T-cell (primary cell): ENCODE results near the gene WDFY1. TPM values are rescaled to one million over a fixed set of nuclear protein-coding genes. Genes with fewer than 3 reads are reported as not detected.

Experiments
- ATAC-seq, 4 experiments: fragments of 200-7000 bp in 3 of 4; fragments of 150-1000 bp in 1 of 4; cut with Tn5 transposase; replicated peaks in 1 of 4; 1 replicate in 3 of 4; 2 replicates in 1 of 4; pipeline ENCODE4 v1.10.0; 2021; ENCODE audit warnings: moderate library complexity in 3 of 4, mild to moderate bottlenecking in 2 of 4, moderate number of reproducible peaks in 1 of 4
- CTCF ChIA-PET, 2 donors: fragments of 300-600 bp; sonication (Branson Sonifier 250); formaldehyde crosslinking; loops; one replicate each; lab custom pipeline; 2022; ENCODE audit warnings: antibody characterized with exemption in 2 of 2; lab: Charles Lee
- POLR2A ChIA-PET, 2 donors: fragments of 300-600 bp; sonication (Branson Sonifier 250); formaldehyde crosslinking; loops; one replicate each; lab custom pipeline; 2022; ENCODE audit warnings: antibody characterized with exemption in 2 of 2; lab: Charles Lee
- DNase-seq, 35 experiments: peaks; one replicate each; pipeline versions ENCODE4 v3.0.0 to v3.0.0-alpha.2; 2013 to 2023
- H3K27ac ChIP-seq: one replicate; pipeline ENCODE4 v1.5.1; 2013; ENCODE audit warnings: low read length
- H3K27me3 ChIP-seq, 2 experiments: replicated peaks in 1 of 2; 1 replicate in 1 of 2; 2 replicates in 1 of 2; pipeline versions ENCODE4 v1.6.1 to v1.7.0; 2013; ENCODE audit warnings: low read length in 1 of 2, mixed read lengths in 1 of 2; ENCODE audit not compliant: control insufficient read depth in 2 of 2, insufficient read depth in 2 of 2; ENCODE audit errors: extremely low read depth in 1 of 2
- H3K36me3 ChIP-seq, 2 donors: 1 replicate in 1 of 2; 2 replicates in 1 of 2; pipeline versions ENCODE4 v1.6.1 to v1.7.0; 2013; ENCODE audit warnings: low read length in 1 of 2; ENCODE audit not compliant: control insufficient read depth in 2 of 2, insufficient read depth in 1 of 2; ENCODE audit errors: extremely low read depth in 1 of 2
- H3K4me1 ChIP-seq, 2 experiments: 1 replicate in 1 of 2; 2 replicates in 1 of 2; pipeline versions ENCODE4 v1.6.1 to v1.7.0; 2013; ENCODE audit warnings: low read length in 2 of 2, mixed read lengths in 1 of 2; ENCODE audit not compliant: insufficient read depth in 2 of 2, control insufficient read depth in 1 of 2; ENCODE audit errors: extremely low read depth in 1 of 2
- H3K4me3 ChIP-seq, 2 donors: 1 replicate in 1 of 2; 2 replicates in 1 of 2; pipeline versions ENCODE4 v1.5.1 to v1.7.0; 2013; ENCODE audit warnings: mild to moderate bottlenecking in 2 of 2, low read length in 1 of 2, moderate library complexity in 1 of 2; ENCODE audit not compliant: control insufficient read depth in 1 of 2; ENCODE audit errors: extremely low read depth in 1 of 2
- H3K9me3 ChIP-seq: 2 replicates; pipeline ENCODE4 v1.7.0; 2013
- H3K27ac Mint-ChIP-seq, 2 donors: one replicate each; pipeline ENCODE4 v1.8.0; 2020 to 2021; ENCODE audit warnings: mild to moderate bottlenecking in 2 of 2, mixed read lengths in 2 of 2
- H3K27me3 Mint-ChIP-seq, 2 donors: one replicate each; pipeline ENCODE4 v1.8.0; 2021 to 2022; ENCODE audit warnings: mixed read lengths in 2 of 2
- H3K36me3 Mint-ChIP-seq: one replicate; pipeline ENCODE4 v1.8.0; 2021; ENCODE audit warnings: mixed read lengths
- H3K4me1 Mint-ChIP-seq, 3 donors: one replicate each; pipeline ENCODE4 v1.8.0; 2020 to 2022; ENCODE audit warnings: mixed read lengths in 3 of 3, mild to moderate bottlenecking in 1 of 3
- H3K4me3 Mint-ChIP-seq, 3 donors: one replicate each; pipeline ENCODE4 v1.8.0; 2020 to 2022; ENCODE audit warnings: mild to moderate bottlenecking in 3 of 3, mixed read lengths in 3 of 3, moderate library complexity in 3 of 3
- H3K9me3 Mint-ChIP-seq, 3 donors: one replicate each; pipeline ENCODE4 v1.8.0; 2020 to 2022; ENCODE audit warnings: mixed read lengths in 3 of 3
- WGBS: methylation state at CpG from one replicate; pipeline ENCODE4 v1.1.5; 2013; ENCODE audit warnings: missing lambda C conversion rate; ENCODE audit not compliant: insufficient coverage; 5-methylcytosine and 5-hydroxymethylcytosine counted together
- total RNA-seq, 35 experiments: library from RNA in 6 of 35; stranded (reverse) in 6 of 35; fragments of 120-200 nt in 1 of 35; gene quantifications; one replicate each; pipeline versions ENCODE4 v1.2.1 to v1.2.4 and lab custom pipeline; 2013 to 2026

WDFY1 gene
- total RNA-seq, 5 donors from 2014 or later (not counting 1 experiment from before 2014, with no cell fraction given) = 27.5 to 45.2 (median 36.6) TPM

GRCh38 chr2:223860809-223861738 lies 84.1 kb downstream of the WDFY1 start:
- ChIA-PET POLR2A (interaction anchor here in 1 of 2 donors (0.6 kb wide), 1 partner anchor 21 kb away, joined by 6 read pairs; no protein-coding TSS in a partner anchor), CTCF (no interaction called here)
- H3K27ac Mint-ChIP-seq = no peak overlapping the region
- Histone ChIP-seq H3K9me3 (no peaks in the 10 kb centered on the region), H3K27me3 (no peaks in the 10 kb centered on the region), H3K36me3 (no peaks in the 10 kb centered on the region), H3K4me3 (no peak overlapping the region), H3K27ac (no peak overlapping the region), H3K4me1 (peaks cover 14 to 26% of the 10 kb centered on the region in 2 experiments)
- H3K4me1 Mint-ChIP-seq = peaks cover 16 to 17% (median 16%) of the 10 kb centered on the region in 3 donors
- no peaks in the 10 kb centered on the region for H3K9me3 Mint-ChIP-seq
- WGBS = 93% methylated on average over 2 of the region's 5 CpGs
- ATAC-seq = no peak
- no peaks in the 10 kb centered on the region for H3K27me3 Mint-ChIP-seq
- no peak for DNase-seq
- no peaks in the 10 kb centered on the region for H3K36me3 Mint-ChIP-seq
- no peak overlapping the region for H3K4me3 Mint-ChIP-seq

- ATAC-seq (no peak), DNase-seq (no peak)
- Histone ChIP-seq H3K27me3 (no peaks in the 10 kb centered on the region), H3K36me3 (no peaks in the 10 kb centered on the region), H3K9me3 (no peaks in the 10 kb centered on the region), H3K4me3 (no peak overlapping the region), H3K27ac (no peak overlapping the region), H3K4me1 (peaks cover 0 to 8% of the 10 kb centered on the region in 2 experiments)
- POLR2A ChIA-PET = no interaction called here
- no peaks in the 10 kb centered on the region for H3K36me3 Mint-ChIP-seq
- H3K4me1 Mint-ChIP-seq = peaks cover 0 to 2% (median 0%) of the 10 kb centered on the region in 3 donors
- H3K27ac Mint-ChIP-seq = no peak overlapping the region
- H3K9me3 Mint-ChIP-seq = no peaks in the 10 kb centered on the region
- CTCF ChIA-PET = interaction anchor here in 1 of 2 donors (0.5 kb wide), 1 partner anchor 32 kb away, joined by 3 read pairs; no protein-coding TSS in a partner anchor
- H3K27me3 Mint-ChIP-seq = no peaks in the 10 kb centered on the region
- no peak overlapping the region for H3K4me3 Mint-ChIP-seq
- WGBS = 57% methylated on average over 3 of the region's 3 CpGs
These were observed 86.1 kb downstream of the WDFY1 start for GRCh38 chr2:223859070-223859469.

- H3K27ac Mint-ChIP-seq = no peak overlapping the region
- POLR2A ChIA-PET = no interaction called here
- H3K9me3 Mint-ChIP-seq = no peaks in the 10 kb centered on the region
- Histone ChIP-seq H3K36me3 (no peaks in the 10 kb centered on the region), H3K27ac (no peak overlapping the region), H3K9me3 (no peaks in the 10 kb centered on the region), H3K4me3 (no peak overlapping the region), H3K4me1 (peaks cover 0 to 12% of the 10 kb centered on the region in 2 experiments), H3K27me3 (no peaks in the 10 kb centered on the region)
- H3K4me3 Mint-ChIP-seq = no peak overlapping the region
- CTCF ChIA-PET = no interaction called here
- no peaks in the 10 kb centered on the region for H3K36me3 Mint-ChIP-seq
- DNase-seq (no peak), ATAC-seq (no peak)
- H3K27me3 Mint-ChIP-seq = no peaks in the 10 kb centered on the region
- 100% methylated on average over 1 of the region's 5 CpGs for WGBS
- peaks cover 0 to 2% (median 2%) of the 10 kb centered on the region in 3 donors for H3K4me1 Mint-ChIP-seq
These were observed 88.6 kb downstream of the WDFY1 start for GRCh38 chr2:223856584-223856983.

GRCh38 chr2:223856021-223856420 lies 89.1 kb downstream of the WDFY1 start:
- Histone ChIP-seq H3K27ac (no peak overlapping the region), H3K27me3 (no peaks in the 10 kb centered on the region), H3K4me1 (peaks cover 0 to 16% of the 10 kb centered on the region in 2 experiments), H3K36me3 (no peaks in the 10 kb centered on the region), H3K9me3 (no peaks in the 10 kb centered on the region), H3K4me3 (no peak overlapping the region)
- Mint-ChIP-seq H3K9me3 (no peaks in the 10 kb centered on the region), H3K27me3 (no peaks in the 10 kb centered on the region), H3K4me1 (peaks cover 0 to 6% (median 3%) of the 10 kb centered on the region in 3 donors), H3K4me3 (no peak overlapping the region), H3K27ac (no peak overlapping the region), H3K36me3 (peaks cover 4% of the 10 kb centered on the region)
- ChIA-PET CTCF (no interaction called here), POLR2A (no interaction called here)
- DNase-seq (no peak), ATAC-seq (no peak)
- WGBS = 100% methylated on average over 1 of the region's 2 CpGs

- Mint-ChIP-seq H3K27me3 (no peaks in the 10 kb centered on the region), H3K36me3 (peaks cover 9% of the 10 kb centered on the region), H3K4me1 (peaks cover 0 to 8% (median 3%) of the 10 kb centered on the region in 3 donors), H3K27ac (no peak overlapping the region), H3K4me3 (no peak overlapping the region), H3K9me3 (no peaks in the 10 kb centered on the region)
- Histone ChIP-seq H3K27me3 (no peaks in the 10 kb centered on the region), H3K4me3 (no peak overlapping the region), H3K27ac (no peak overlapping the region), H3K9me3 (no peaks in the 10 kb centered on the region), H3K4me1 (peaks cover 0 to 16% of the 10 kb centered on the region in 2 experiments), H3K36me3 (no peaks in the 10 kb centered on the region)
- WGBS = no CpG with 5 or more reads among the region's 5 CpGs
- no peak for ATAC-seq
- no peak for DNase-seq
- CTCF ChIA-PET = no interaction called here
- POLR2A ChIA-PET = no interaction called here
These were observed 89.7 kb downstream of the WDFY1 start for GRCh38 chr2:223855426-223855825.

GRCh38 chr2:223854741-223855140 lies 90.4 kb downstream of the WDFY1 start:
- POLR2A ChIA-PET = no interaction called here
- Mint-ChIP-seq H3K27me3 (no peaks in the 10 kb centered on the region), H3K36me3 (peaks cover 15% of the 10 kb centered on the region), H3K9me3 (no peaks in the 10 kb centered on the region), H3K4me3 (no peak overlapping the region), H3K27ac (no peak overlapping the region), H3K4me1 (peaks cover 0 to 8% (median 3%) of the 10 kb centered on the region in 3 donors)
- Histone ChIP-seq H3K27me3 (no peaks in the 10 kb centered on the region), H3K9me3 (no peaks in the 10 kb centered on the region), H3K4me3 (no peak overlapping the region), H3K4me1 (peaks cover 0 to 16% of the 10 kb centered on the region in 2 experiments), H3K36me3 (no peaks in the 10 kb centered on the region), H3K27ac (no peak overlapping the region)
- DNase-seq = no peak
- WGBS = no CpG with 5 or more reads among the region's 2 CpGs
- ATAC-seq = no peak
- CTCF ChIA-PET = no interaction called here
